ENCODE results near the gene UST. TPM values are rescaled to one million over a fixed set of nuclear protein-coding genes. Genes with fewer than 3 reads are reported as not detected.

UST gene
- polyA plus RNA-seq, 1 donor from 2014 or later = 7.5 TPM

DNA sequence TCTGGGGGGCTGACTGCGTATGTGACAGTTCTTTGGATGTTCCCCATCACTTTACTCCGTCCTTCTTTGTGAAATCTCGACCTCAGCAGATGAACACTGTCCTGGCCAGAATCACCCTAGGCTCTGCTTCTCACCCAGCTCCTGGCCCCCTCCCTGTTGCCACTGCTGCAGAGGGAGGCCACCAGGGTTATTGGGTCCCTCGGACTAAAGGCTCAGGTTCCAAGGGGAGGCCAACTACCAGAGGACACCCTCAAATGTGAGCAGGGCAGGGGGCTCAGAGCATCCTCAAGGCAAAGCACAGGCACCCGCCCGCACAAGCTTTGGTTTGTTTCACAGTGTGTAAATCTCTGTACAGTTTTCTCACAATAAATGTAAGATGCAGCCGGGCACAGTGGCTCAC is 269.9 kb downstream of the UST start:
- Histone ChIP-seq H3K27me3 (ENCODE audit: insufficient read depth, low read depth, low read length) (no peaks in the 10 kb centered on the region), H3F3A (ENCODE audit: insufficient read depth, low read length, poor library complexity, severe bottlenecking) (no peaks in the 10 kb centered on the region), H3K9me3 (ENCODE audit: low read length) (no peaks in the 10 kb centered on the region), H3K79me2 (replicated peaks; ENCODE audit: insufficient read depth, low read length) (no peaks in the 10 kb centered on the region), H4K20me1 (ENCODE audit: insufficient read depth) (no peaks in the 10 kb centered on the region), H3K9ac (ENCODE audit: low read length) (no peak overlapping the region), H3K4me2 (ENCODE audit: low read length) (no peak overlapping the region), H3K27ac (ENCODE audit: low read length) (no peak overlapping the region), H3K9me2 (ENCODE audit: insufficient read depth, low read length) (no peaks in the 10 kb centered on the region), H2AFZ (ENCODE audit: low read depth, low read length) (no peak overlapping the region), H3K4me3 (ENCODE audit: low read length) (no peak overlapping the region), H3K36me3 (ENCODE audit: insufficient read depth, low read length) (no peaks in the 10 kb centered on the region)
- no peak for TF ChIP-seq REST (IDR thresholded peaks at IDR 0.05; ENCODE audit: borderline replicate concordance)
- no peak for TF ChIP-seq SMC3 (conservative IDR thresholded peaks at IDR 0.05; ENCODE audit: poor library complexity)
- TF ChIP-seq RAD21 (conservative IDR thresholded peaks at IDR 0.05) = no peak
- TF ChIP-seq EZH2 (IDR thresholded peaks at IDR 0.05; ENCODE audit: borderline replicate concordance, insufficient read depth, low read length, poor library complexity, severe bottlenecking) = no peak
- TF ChIP-seq EP300 (conservative IDR thresholded peaks at IDR 0.05; ENCODE audit: poor library complexity, severe bottlenecking) = no peak
- TF ChIP-seq MXI1 (conservative IDR thresholded peaks at IDR 0.05; ENCODE audit: poor library complexity, severe bottlenecking) = no peak
- TF ChIP-seq, protein P1, sequence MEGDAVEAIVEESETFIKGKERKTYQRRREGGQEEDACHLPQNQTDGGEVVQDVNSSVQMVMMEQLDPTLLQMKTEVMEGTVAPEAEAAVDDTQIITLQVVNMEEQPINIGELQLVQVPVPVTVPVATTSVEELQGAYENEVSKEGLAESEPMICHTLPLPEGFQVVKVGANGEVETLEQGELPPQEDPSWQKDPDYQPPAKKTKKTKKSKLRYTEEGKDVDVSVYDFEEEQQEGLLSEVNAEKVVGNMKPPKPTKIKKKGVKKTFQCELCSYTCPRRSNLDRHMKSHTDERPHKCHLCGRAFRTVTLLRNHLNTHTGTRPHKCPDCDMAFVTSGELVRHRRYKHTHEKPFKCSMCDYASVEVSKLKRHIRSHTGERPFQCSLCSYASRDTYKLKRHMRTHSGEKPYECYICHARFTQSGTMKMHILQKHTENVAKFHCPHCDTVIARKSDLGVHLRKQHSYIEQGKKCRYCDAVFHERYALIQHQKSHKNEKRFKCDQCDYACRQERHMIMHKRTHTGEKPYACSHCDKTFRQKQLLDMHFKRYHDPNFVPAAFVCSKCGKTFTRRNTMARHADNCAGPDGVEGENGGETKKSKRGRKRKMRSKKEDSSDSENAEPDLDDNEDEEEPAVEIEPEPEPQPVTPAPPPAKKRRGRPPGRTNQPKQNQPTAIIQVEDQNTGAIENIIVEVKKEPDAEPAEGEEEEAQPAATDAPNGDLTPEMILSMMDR (IDR thresholded peaks at IDR 0.05; ENCODE audit: poor library complexity, severe bottlenecking) = no peak
- no peak for TF ChIP-seq TAF1 (IDR thresholded peaks at IDR 0.05; ENCODE audit: low read depth)
- TF ChIP-seq POLR2AphosphoS5 (IDR thresholded peaks at IDR 0.05) = no peak

- H3K4me3 ChIP-seq (ENCODE audit: low read length) = no peak overlapping the region
- H3K4me2 ChIP-seq (ENCODE audit: low read length) = no peak overlapping the region
- no peaks in the 10 kb centered on the region for H3K27me3 ChIP-seq (ENCODE audit: insufficient read depth, low read depth, low read length)
- H3K36me3 ChIP-seq (ENCODE audit: insufficient read depth, low read length) = no peaks in the 10 kb centered on the region
- H4K20me1 ChIP-seq (ENCODE audit: insufficient read depth) = no peaks in the 10 kb centered on the region
- no peaks in the 10 kb centered on the region for H3K9me3 ChIP-seq (ENCODE audit: low read length)
- no peak for TF ChIP-seq EP300 (conservative IDR thresholded peaks at IDR 0.05; ENCODE audit: poor library complexity, severe bottlenecking)
- TF ChIP-seq, protein P1 (IDR thresholded peaks at IDR 0.05; ENCODE audit: poor library complexity, severe bottlenecking) = no peak
- no peak overlapping the region for H2AFZ ChIP-seq (ENCODE audit: low read depth, low read length)
- no peaks in the 10 kb centered on the region for H3K79me2 ChIP-seq (replicated peaks; ENCODE audit: insufficient read depth, low read length)
- no peaks in the 10 kb centered on the region for H3F3A ChIP-seq (ENCODE audit: insufficient read depth, low read length, poor library complexity, severe bottlenecking)
- H3K27ac ChIP-seq (ENCODE audit: low read length) = no peak overlapping the region
- H3K9ac ChIP-seq (ENCODE audit: low read length) = no peak overlapping the region
- H3K9me2 ChIP-seq (ENCODE audit: insufficient read depth, low read length) = no peaks in the 10 kb centered on the region
Observed at GRCh38 chr6:149020319-149020718, 273.5 kb downstream of the UST start.
